Measurements from ENCODE around the gene CASK. TPM values are rescaled to one million over a fixed set of nuclear protein-coding genes. Genes with fewer than 3 reads are reported as not detected.

Gene CASK
- total RNA-seq, 1 donor from 2014 or later: 23.0 TPM

DNA sequence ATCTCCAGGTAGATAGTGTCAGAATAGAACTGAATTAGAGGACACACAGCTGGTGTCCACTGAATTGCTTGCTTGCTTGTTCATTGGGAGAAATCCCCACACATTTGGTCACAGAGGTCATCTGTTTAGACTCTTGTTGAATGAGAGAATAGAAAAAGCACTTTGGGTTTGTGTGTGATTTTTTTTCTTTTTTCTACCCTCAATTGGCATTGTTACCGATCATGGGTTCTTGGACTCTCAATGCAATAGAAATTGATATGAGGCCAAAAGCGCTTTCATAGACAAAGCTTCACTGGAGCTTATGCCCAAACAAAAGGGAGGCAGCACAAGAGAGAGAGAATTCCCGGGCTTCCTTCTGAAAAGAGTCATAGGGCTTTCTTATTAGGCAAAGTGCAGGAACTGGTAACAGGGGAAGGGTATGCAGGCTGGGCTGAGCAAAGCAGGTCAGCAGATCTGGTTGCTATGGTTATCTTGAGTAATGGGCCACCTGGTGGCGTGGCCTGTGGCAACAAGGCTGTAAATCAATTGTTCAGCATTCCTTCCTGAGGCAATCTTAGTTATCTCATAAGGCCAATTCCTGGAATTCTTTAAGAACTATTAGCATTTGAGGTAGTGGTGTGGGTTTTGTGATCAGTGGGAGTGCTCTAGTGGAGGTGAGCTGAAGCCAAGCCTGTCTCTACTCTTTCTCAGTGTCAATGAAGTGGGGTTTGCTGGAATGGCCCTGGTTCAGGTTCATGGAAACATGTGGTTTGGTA is 204.7 kb downstream of the CASK start:
- ATAC-seq (ENCODE audit: low read depth) (no peak), DNase-seq (no peak)
- Mint-ChIP-seq H3K4me1 (peaks cover 61% of the 10 kb centered on the region), H3K27ac (no peak overlapping the region), H3K27me3 (no peaks in the 10 kb centered on the region), H3K9me3 (peaks cover 4% of the 10 kb centered on the region), H3K36me3 (ENCODE audit: low read depth) (peaks cover 7% of the 10 kb centered on the region), H3K4me3 (no peak overlapping the region)
- POLR2A ChIA-PET: no interaction called here
- intact Hi-C loops (cut with micrococcal nuclease): no loop called here
- CTCF ChIA-PET: no interaction called here
- TF ChIP-seq, protein P1, sequence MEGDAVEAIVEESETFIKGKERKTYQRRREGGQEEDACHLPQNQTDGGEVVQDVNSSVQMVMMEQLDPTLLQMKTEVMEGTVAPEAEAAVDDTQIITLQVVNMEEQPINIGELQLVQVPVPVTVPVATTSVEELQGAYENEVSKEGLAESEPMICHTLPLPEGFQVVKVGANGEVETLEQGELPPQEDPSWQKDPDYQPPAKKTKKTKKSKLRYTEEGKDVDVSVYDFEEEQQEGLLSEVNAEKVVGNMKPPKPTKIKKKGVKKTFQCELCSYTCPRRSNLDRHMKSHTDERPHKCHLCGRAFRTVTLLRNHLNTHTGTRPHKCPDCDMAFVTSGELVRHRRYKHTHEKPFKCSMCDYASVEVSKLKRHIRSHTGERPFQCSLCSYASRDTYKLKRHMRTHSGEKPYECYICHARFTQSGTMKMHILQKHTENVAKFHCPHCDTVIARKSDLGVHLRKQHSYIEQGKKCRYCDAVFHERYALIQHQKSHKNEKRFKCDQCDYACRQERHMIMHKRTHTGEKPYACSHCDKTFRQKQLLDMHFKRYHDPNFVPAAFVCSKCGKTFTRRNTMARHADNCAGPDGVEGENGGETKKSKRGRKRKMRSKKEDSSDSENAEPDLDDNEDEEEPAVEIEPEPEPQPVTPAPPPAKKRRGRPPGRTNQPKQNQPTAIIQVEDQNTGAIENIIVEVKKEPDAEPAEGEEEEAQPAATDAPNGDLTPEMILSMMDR (IDR thresholded peaks at IDR 0.05): no peak

DNA sequence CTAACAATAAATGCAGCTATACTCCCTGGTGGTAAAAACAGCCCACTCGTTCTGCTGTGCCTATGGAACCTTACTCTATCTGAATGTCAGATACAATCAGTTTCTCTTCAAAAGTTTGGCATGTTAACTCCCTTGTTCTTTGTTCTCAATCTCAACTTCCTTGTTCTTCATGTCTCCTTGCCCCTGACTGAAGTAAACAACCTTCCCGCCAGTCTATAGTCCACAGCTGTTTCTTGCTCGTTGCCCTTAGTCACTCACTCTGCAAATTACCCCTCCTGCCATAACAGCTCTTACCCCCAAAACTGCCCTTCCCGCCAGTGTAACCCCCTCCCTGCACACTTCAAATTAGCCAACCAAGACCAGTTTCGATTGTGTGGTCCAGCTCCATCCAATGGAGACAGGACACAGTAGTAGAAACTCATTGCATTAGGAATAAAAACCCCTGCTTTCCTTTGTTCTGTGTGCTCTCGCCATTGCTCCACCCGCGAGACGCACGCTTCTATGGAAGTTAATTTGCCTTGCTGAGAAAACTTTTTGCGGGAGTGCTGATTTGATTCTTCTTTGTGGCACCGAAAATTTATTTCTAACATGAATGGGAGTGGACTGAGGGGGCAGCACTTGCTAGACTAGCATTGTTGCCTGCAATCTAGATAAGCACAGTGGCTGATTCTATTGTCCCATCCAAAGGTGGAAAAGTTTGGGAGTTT is 206.4 kb downstream of the CASK start:
- no peak for DNase-seq
- POLR2A ChIA-PET: interaction anchor here (0.8 kb wide), 1 partner anchor 9 kb away, joined by 9 read pairs; no protein-coding TSS in a partner anchor
- CTCF ChIA-PET: interaction anchor here (1.1 kb wide), 1 partner anchor 18 kb away, joined by 3 read pairs; no protein-coding TSS in a partner anchor
- intact Hi-C loops (cut with micrococcal nuclease): no loop called here
- H3K27ac Mint-ChIP-seq: peak overlapping the region; percentile 14
- H3K4me3 Mint-ChIP-seq: peak overlapping the region; percentile 33
- peaks cover 7% of the 10 kb centered on the region for H3K36me3 Mint-ChIP-seq (ENCODE audit: low read depth)
- ATAC-seq (ENCODE audit: low read depth): no peak
- TF ChIP-seq, protein P1 (IDR thresholded peaks at IDR 0.05): no peak
- peaks cover 4% of the 10 kb centered on the region for H3K9me3 Mint-ChIP-seq
- no peaks in the 10 kb centered on the region for H3K27me3 Mint-ChIP-seq
- H3K4me1 Mint-ChIP-seq: peaks cover 46% of the 10 kb centered on the region

DNA sequence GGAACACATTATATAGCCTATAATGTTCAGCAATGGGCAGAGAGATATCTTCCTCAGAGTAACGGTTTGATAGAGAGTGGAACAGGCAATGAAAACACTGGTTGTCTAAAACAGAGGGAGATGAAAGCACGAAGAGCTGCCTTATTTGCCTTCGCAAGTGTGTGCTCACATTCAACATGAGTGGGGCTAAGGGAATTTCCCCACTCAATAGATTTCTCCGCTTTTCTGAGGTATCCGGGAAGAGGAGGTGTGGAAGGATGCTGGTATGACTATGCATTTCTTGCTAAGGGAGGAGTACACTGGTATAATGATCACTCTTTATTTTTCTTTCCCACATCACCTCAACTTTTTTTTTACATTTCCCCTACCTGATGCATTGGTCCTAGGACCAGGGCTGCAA is 207.1 kb downstream of the CASK start:
- intact Hi-C loops (cut with micrococcal nuclease): no loop called here
- Mint-ChIP-seq H3K9me3 (peaks cover 4% of the 10 kb centered on the region), H3K4me3 (no peak overlapping the region), H3K4me1 (peaks cover 40% of the 10 kb centered on the region), H3K27ac (no peak overlapping the region), H3K36me3 (ENCODE audit: low read depth) (peaks cover 7% of the 10 kb centered on the region), H3K27me3 (no peaks in the 10 kb centered on the region)
- CTCF ChIA-PET: no interaction called here
- DNase-seq (no peak), ATAC-seq (ENCODE audit: low read depth) (no peak)
- TF ChIP-seq, protein P1 (IDR thresholded peaks at IDR 0.05): no peak
- POLR2A ChIA-PET: interaction anchor here (0.8 kb wide), 1 partner anchor 9 kb away, joined by 9 read pairs; no protein-coding TSS in a partner anchor

DNA sequence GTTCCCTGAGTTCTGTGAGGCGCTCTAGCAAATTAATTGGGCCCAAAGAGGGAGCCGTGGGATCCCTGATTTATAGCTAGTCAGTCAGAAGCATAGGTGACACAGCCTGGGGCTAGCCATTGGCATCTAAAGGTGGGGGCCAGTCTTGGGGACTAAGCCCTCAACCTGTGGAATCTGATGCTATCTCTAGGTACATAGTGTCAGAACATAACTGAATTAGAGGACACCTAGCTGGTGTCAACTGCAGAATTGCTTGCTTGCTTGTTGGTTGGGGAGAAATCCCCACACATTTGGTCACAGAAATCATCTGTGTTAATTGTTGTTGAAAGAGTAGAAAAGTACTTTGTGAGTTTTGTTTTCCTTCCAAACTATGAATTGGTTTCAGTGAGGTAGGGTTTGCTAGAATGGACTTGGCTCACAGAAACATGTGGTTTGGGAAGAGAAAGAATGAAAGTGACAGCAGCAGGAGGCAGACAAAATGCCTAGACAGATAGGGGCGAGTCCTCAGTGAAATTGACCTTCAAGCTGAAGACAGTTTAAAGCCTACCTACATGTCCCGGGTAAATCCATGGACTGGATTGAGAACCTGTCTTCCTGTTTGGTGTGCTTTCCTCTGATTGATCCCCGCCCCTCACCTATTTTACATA is 212.2 kb downstream of the CASK start:
- Mint-ChIP-seq H3K27ac (no peak overlapping the region), H3K36me3 (ENCODE audit: low read depth) (peaks cover 1% of the 10 kb centered on the region), H3K4me1 (peaks cover 34% of the 10 kb centered on the region), H3K4me3 (no peak overlapping the region), H3K9me3 (no peaks in the 10 kb centered on the region), H3K27me3 (no peaks in the 10 kb centered on the region)
- POLR2A ChIA-PET: no interaction called here
- ATAC-seq (ENCODE audit: low read depth): no peak
- DNase-seq: no peak
- CTCF ChIA-PET: no interaction called here
- TF ChIP-seq, protein P1 (IDR thresholded peaks at IDR 0.05): no peak
- intact Hi-C loops (cut with micrococcal nuclease): no loop called here

DNA sequence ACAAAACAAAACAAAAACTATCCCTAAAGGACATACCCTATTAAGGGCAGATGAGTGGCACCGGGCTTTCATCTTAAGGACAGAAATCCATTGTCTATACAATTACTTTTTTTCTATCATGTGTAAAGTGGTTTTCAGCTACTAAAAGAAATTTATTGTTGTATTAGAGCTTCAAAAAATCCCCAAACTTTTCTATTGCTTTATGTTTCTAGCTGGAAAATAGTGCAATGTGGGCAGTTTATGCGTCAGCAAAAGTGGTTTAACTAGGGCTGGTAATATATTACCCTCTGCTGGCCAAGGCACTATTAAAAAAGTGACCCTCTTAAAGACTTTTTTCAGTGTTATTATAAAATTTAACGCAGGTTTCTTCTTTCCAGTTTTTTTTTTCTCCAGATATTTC is 214.9 kb downstream of the CASK start:
- TF ChIP-seq, protein P1 (IDR thresholded peaks at IDR 0.05): no peak
- no peaks in the 10 kb centered on the region for H3K27me3 Mint-ChIP-seq
- H3K4me1 Mint-ChIP-seq: peaks cover 51% of the 10 kb centered on the region
- ATAC-seq (ENCODE audit: low read depth): no peak
- H3K9me3 Mint-ChIP-seq: no peaks in the 10 kb centered on the region
- no peak overlapping the region for H3K27ac Mint-ChIP-seq
- ChIA-PET POLR2A (no interaction called here), CTCF (no interaction called here)
- intact Hi-C loops (cut with micrococcal nuclease): no loop called here
- no peaks in the 10 kb centered on the region for H3K36me3 Mint-ChIP-seq (ENCODE audit: low read depth)
- DNase-seq: no peak
- H3K4me3 Mint-ChIP-seq: no peak overlapping the region
